Tibial nerve (tissue), 4 donors: ENCODE measurements around the gene CEACAM18. TPM values are rescaled to one million over a fixed set of nuclear protein-coding genes. Genes with fewer than 3 reads are reported as not detected.

Experiments used
- DNase-seq, 2 donors: peaks; one replicate each; pipeline ENCODE4 v3.0.0-alpha.2; 2019; ENCODE audit warnings: low spot score in 2 of 2
- H3K27ac ChIP-seq, 4 donors: fragments of 200-600 bp; sonication (generic) in 3 of 4; one replicate each; pipeline ENCODE4 v1.5.1; 2017 to 2019; ENCODE audit warnings: mild to moderate bottlenecking in 1 of 4
- H3K27me3 ChIP-seq, 2 donors: fragments of 200-600 bp; sonication (generic) in 1 of 2; one replicate each; pipeline versions ENCODE4 v1.5.1 to v1.6.0; 2017 to 2019
- H3K36me3 ChIP-seq, 3 donors: fragments of 200-600 bp; sonication (generic); one replicate each; pipeline ENCODE4 v1.5.1; 2018 to 2019
- H3K4me1 ChIP-seq, 4 donors: fragments of 200-600 bp; sonication (generic) in 3 of 4; one replicate each; pipeline ENCODE4 v1.5.1; 2017 to 2019
- H3K4me3 ChIP-seq, 4 donors: fragments of 200-600 bp; sonication (generic) in 3 of 4; one replicate each; pipeline ENCODE4 v1.5.1; 2017 to 2019; ENCODE audit warnings: mild to moderate bottlenecking in 1 of 4, moderate library complexity in 1 of 4
- H3K9me3 ChIP-seq, 4 donors: fragments of 200-600 bp; sonication (generic) in 3 of 4; one replicate each; pipeline ENCODE4 v1.5.1; 2017 to 2019
- CTCF ChIP-seq, 5 experiments: fragments of 200-600 bp in 3 of 5; fragments of 450-650 bp in 2 of 5; sonication (generic) in 3 of 5; IDR thresholded peaks; one replicate each; pipeline ENCODE4 v1.5.1; 2016 to 2019; ENCODE audit warnings: antibody characterized with exemption in 5 of 5, mild to moderate bottlenecking in 3 of 5, moderate library complexity in 2 of 5
- EP300 ChIP-seq, 2 donors: sonication (generic); formaldehyde crosslinking; IDR thresholded peaks; one replicate each; pipeline ENCODE4 v1.6.1; 2017; ENCODE audit warnings: antibody characterized with exemption in 2 of 2, mild to moderate bottlenecking in 1 of 2
- POLR2A ChIP-seq, 2 donors: fragments of 450-650 bp; IDR thresholded peaks; one replicate each; pipeline ENCODE4 v1.6.1; 2017; ENCODE audit warnings: antibody characterized with exemption in 2 of 2, mild to moderate bottlenecking in 2 of 2, moderate library complexity in 2 of 2
- WGBS, 2 donors: methylation state at CpG; one replicate each; pipeline ENCODE4 v1.1.5; 2018; 5-methylcytosine and 5-hydroxymethylcytosine counted together
- total RNA-seq, 4 donors: library from RNA; depleted of rRNA; stranded (reverse); fragments of >200 nt; gene quantifications; one replicate each; pipeline ENCODE4 v1.1.0, GENCODE V29; 2016

CEACAM18 gene
- not detected for total RNA-seq

- H3K36me3 ChIP-seq, result no peaks in the 10 kb centered on the region
- WGBS, 2 donors, result 55 to 64% methylated on average over 17 of the region's 17 CpGs
- H3K4me1 ChIP-seq, result no peaks in the 10 kb centered on the region
- no peak within 1 kb of the TSS for H3K4me3 ChIP-seq
- TF ChIP-seq CTCF (IDR thresholded peaks at IDR 0.05) (no peak), POLR2A (IDR thresholded peaks at IDR 0.05) (no peak), EP300 (IDR thresholded peaks at IDR 0.05) (no peak)
- H3K27ac ChIP-seq, result peak within 1 kb of the TSS in 1 of 4 donors; percentile 26
- DNase-seq, result no peak
- peaks cover 0 to 8% of the 10 kb centered on the region in 2 donors for H3K27me3 ChIP-seq
- H3K9me3 ChIP-seq, result no peaks in the 10 kb centered on the region
These were observed at the start of gene CEACAM18 for GRCh38 chr19:51478381-51479234. TSS of gene CEACAM18 (plus strand) at chr19:51478539.

GRCh38 chr19:51430221-51430620, 48.1 kb upstream of the CEACAM18 start:
- TF ChIP-seq CTCF (IDR thresholded peaks at IDR 0.05), result no peak
- TF ChIP-seq EP300 (IDR thresholded peaks at IDR 0.05), result no peak
- TF ChIP-seq POLR2A (IDR thresholded peaks at IDR 0.05), result no peak

GRCh38 chr19:51431124-51431523, 47.2 kb upstream of the CEACAM18 start:
- Histone ChIP-seq H3K4me3 (no peak overlapping the region), H3K36me3 (no peaks in the 10 kb centered on the region), H3K4me1 (no peaks in the 10 kb centered on the region), H3K9me3 (no peaks in the 10 kb centered on the region), H3K27ac (no peak overlapping the region), H3K27me3 (no peaks in the 10 kb centered on the region)
- no peak for DNase-seq
- TF ChIP-seq POLR2A (IDR thresholded peaks at IDR 0.05), result no peak
- no peak for TF ChIP-seq CTCF (IDR thresholded peaks at IDR 0.05)
- peak; percentile 40 to 56 for TF ChIP-seq EP300 (IDR thresholded peaks at IDR 0.05)
- WGBS, 2 donors, result 51 to 65% methylated on average over 3 of the region's 3 CpGs

More at GRCh38 chr19:51430221-51430620, 48.1 kb upstream of the CEACAM18 start:
- Histone ChIP-seq H3K36me3 (no peaks in the 10 kb centered on the region), H3K4me1 (no peaks in the 10 kb centered on the region), H3K4me3 (no peak overlapping the region), H3K9me3 (no peaks in the 10 kb centered on the region), H3K27ac (no peak overlapping the region), H3K27me3 (no peaks in the 10 kb centered on the region)
- DNase-seq, result no peak
- WGBS, 2 donors, result 45 to 58% methylated on average over 3 of the region's 3 CpGs

GRCh38 chr19:51433043-51433442, 45.3 kb upstream of the CEACAM18 start:
- Histone ChIP-seq H3K36me3 (no peaks in the 10 kb centered on the region), H3K27ac (no peak overlapping the region), H3K9me3 (no peaks in the 10 kb centered on the region), H3K27me3 (peaks cover 0 to 6% of the 10 kb centered on the region in 2 donors), H3K4me3 (no peak overlapping the region), H3K4me1 (no peaks in the 10 kb centered on the region)
- TF ChIP-seq EP300 (IDR thresholded peaks at IDR 0.05) (no peak), POLR2A (IDR thresholded peaks at IDR 0.05) (no peak), CTCF (IDR thresholded peaks at IDR 0.05) (no peak)
- 51 to 66% methylated on average over 4 of the region's 4 CpGs for WGBS, 2 donors
- DNase-seq, result no peak

- Histone ChIP-seq H3K36me3 (no peaks in the 10 kb centered on the region), H3K9me3 (no peaks in the 10 kb centered on the region), H3K27ac (no peak overlapping the region), H3K4me1 (no peaks in the 10 kb centered on the region), H3K27me3 (peaks cover 0 to 16% of the 10 kb centered on the region in 2 donors), H3K4me3 (no peak overlapping the region)
- DNase-seq, result no peak
- WGBS, 2 donors, result 66 to 73% methylated on average over 1 of the region's 1 CpG
- TF ChIP-seq POLR2A (IDR thresholded peaks at IDR 0.05) (no peak), EP300 (IDR thresholded peaks at IDR 0.05) (peak in 1 of 2 donors; percentile 24), CTCF (IDR thresholded peaks at IDR 0.05) (no peak)
These were observed 43.9 kb upstream of the CEACAM18 start for GRCh38 chr19:51434456-51434855.
